BE2C (cell line): Measurements from ENCODE around the gene EXOC6B.

Experiments
- DNase-seq: peaks from one replicate; pipeline ENCODE4 v3.0.0-alpha.2; 2020
- H3K27me3 ChIP-seq: fragments of 250-450 bp; sonication (Bioruptor Pico); 2 replicates; pipeline ENCODE4 v1.5.1; 2020; ENCODE audit warnings: mild to moderate bottlenecking
- H3K36me3 ChIP-seq: fragments of 250-450 bp; sonication (Bioruptor Pico); 2 replicates; pipeline ENCODE4 v1.5.1; 2020; ENCODE audit warnings: mild to moderate bottlenecking
- H3K4me1 ChIP-seq: fragments of 250-450 bp; sonication (Bioruptor Pico); 2 replicates; pipeline ENCODE4 v1.5.1; 2020
- H3K4me3 ChIP-seq: 2 replicates; pipeline ENCODE4 v1.5.1; 2011; ENCODE audit warnings: low read depth, low read length
- H3K9me3 ChIP-seq: fragments of 250-450 bp; sonication (Bioruptor Pico); 2 replicates; pipeline ENCODE4 v1.5.1; 2020
- CTCF ChIP-seq: IDR thresholded peaks from 2 replicates; pipeline ENCODE4 v1.5.1; 2012; ENCODE audit warnings: mild to moderate bottlenecking, low read depth, low read length

Gene EXOC6B

GRCh38 chr2:72483346-72483745, 342.5 kb downstream of the EXOC6B start:
- Histone ChIP-seq H3K4me3 (no peak overlapping the region), H3K27me3 (no peaks in the 10 kb centered on the region), H3K4me1 (no peaks in the 10 kb centered on the region), H3K36me3 (no peaks in the 10 kb centered on the region), H3K9me3 (no peaks in the 10 kb centered on the region)
- TF ChIP-seq CTCF, result no peak
- no peak for DNase-seq

GRCh38 chr2:72475246-72475645, 350.6 kb downstream of the EXOC6B start:
- DNase-seq, result no peak
- H3K36me3 ChIP-seq, result no peaks in the 10 kb centered on the region
- no peak for TF ChIP-seq CTCF

GRCh38 chr2:72457801-72458516, 367.9 kb downstream of the EXOC6B start:
- TF ChIP-seq CTCF, result no peak
- no peaks in the 10 kb centered on the region for H3K36me3 ChIP-seq
- H3K4me3 ChIP-seq, result no peak overlapping the region
- H3K9me3 ChIP-seq, result no peaks in the 10 kb centered on the region
- H3K27me3 ChIP-seq, result no peaks in the 10 kb centered on the region
- DNase-seq, result no peak
- H3K4me1 ChIP-seq, result no peaks in the 10 kb centered on the region

More at GRCh38 chr2:72475246-72475645, 350.6 kb downstream of the EXOC6B start:
- Histone ChIP-seq H3K9me3 (no peaks in the 10 kb centered on the region), H3K27me3 (no peaks in the 10 kb centered on the region), H3K4me3 (no peak overlapping the region), H3K4me1 (no peaks in the 10 kb centered on the region)

- Histone ChIP-seq H3K27me3 (no peaks in the 10 kb centered on the region), H3K4me3 (no peak overlapping the region), H3K4me1 (no peaks in the 10 kb centered on the region), H3K9me3 (no peaks in the 10 kb centered on the region), H3K36me3 (no peaks in the 10 kb centered on the region)
- no peak for DNase-seq
- TF ChIP-seq CTCF, result no peak
These were observed 371.6 kb downstream of the EXOC6B start for GRCh38 chr2:72454189-72454588.

GRCh38 chr2:72442270-72442669, 383.6 kb downstream of the EXOC6B start:
- no peaks in the 10 kb centered on the region for H3K27me3 ChIP-seq
- H3K4me3 ChIP-seq, result no peak overlapping the region
- H3K4me1 ChIP-seq, result no peaks in the 10 kb centered on the region
- H3K9me3 ChIP-seq, result no peaks in the 10 kb centered on the region
- DNase-seq, result no peak
- no peak for TF ChIP-seq CTCF
- no peaks in the 10 kb centered on the region for H3K36me3 ChIP-seq

DNA sequence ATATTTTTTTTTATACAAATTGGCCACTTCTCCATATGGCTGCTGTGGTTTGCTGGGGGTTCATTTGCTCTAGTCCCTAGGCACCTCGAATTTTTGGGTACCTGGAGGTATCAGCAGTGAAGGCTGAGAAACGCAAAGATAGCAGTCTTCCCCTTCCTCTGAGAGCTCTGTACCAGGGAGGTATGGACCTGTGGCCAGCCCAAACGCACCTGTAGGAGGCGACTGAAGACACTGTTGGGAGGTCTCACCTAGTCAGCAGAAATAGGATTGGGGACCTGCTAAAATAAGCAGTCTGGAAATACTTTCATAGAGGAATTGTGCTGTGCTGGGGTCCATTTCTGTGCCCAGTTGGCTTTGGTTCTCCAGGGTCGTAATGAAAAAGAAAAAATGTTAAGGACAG, 385.9 kb downstream of the EXOC6B start:
- Histone ChIP-seq H3K4me1 (no peaks in the 10 kb centered on the region), H3K4me3 (no peak overlapping the region), H3K9me3 (no peaks in the 10 kb centered on the region), H3K36me3 (no peaks in the 10 kb centered on the region), H3K27me3 (no peaks in the 10 kb centered on the region)
- TF ChIP-seq CTCF, result no peak
- DNase-seq, result no peak
